NCI-H2227 treated with DMSO at 0.1 percent for 48 hours (cell line): ENCODE data around the gene CELF4.
"Not testable (repeated sequence)": the region's sequence is repeated elsewhere in the genome, so short reads cannot be mapped to it uniquely, and the experiment has no call there.

Source experiments
- DNase-seq: peaks from one replicate; lab custom pipeline; 2025; lab: John Stamatoyannopoulos, UW

The CELF4 gene

DNA sequence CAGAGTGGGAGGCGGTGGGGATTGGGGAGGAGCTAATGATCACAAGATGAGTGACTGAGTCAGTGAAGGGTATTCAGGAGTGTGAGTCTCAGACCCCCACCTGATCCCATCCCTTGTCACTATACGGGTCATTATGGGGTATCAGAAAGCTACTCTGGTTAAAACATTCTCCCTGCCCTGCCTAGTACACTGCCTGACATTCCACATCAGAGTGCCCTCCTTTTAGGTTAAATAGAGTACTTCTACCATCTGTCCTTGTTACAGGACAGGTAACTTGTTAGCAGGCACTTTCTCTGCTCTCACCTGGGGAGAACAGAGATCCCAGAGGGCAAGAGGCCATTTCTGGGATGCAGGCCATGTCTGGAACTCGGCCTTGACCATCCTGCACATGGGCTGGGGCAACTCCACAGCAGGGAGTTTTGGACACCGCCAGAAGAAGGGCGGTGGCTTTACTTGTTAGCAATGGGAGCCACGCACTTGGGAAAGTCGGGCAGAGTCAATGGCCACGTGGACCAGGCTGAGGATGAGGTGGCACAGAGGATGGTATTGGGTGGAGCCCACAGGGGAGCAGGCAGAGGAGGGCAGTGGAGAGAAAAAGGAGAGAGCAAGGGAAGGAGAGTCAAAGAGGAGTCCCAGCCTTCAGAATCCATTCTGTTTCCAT is 98.5 kb downstream of the CELF4 start:
- DNase-seq: no peak

DNA sequence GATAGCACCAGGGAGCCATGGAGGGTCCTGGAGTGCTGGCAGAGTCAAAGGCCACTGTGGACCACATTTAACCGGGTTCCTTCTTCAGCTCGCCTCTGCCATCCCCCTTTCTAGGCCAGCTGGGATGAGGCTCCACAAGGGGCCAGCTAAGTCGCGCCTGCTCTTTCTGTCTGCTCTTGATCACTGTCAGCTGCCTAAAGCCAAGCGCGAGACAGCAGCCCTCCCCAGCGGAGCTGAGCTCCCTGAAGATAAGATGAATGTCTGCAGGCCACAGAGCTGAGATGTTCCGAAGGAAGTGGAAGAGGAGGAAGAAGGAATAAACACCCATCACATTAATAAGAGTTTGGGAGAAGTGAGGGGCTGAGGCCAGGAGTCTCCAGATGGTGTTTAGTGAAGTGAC is 99.6 kb downstream of the CELF4 start:
- no peak for DNase-seq

- DNase-seq: no peak
These were observed 101.3 kb downstream of the CELF4 start for GRCh38 chr18:37464257-37464656.

DNA sequence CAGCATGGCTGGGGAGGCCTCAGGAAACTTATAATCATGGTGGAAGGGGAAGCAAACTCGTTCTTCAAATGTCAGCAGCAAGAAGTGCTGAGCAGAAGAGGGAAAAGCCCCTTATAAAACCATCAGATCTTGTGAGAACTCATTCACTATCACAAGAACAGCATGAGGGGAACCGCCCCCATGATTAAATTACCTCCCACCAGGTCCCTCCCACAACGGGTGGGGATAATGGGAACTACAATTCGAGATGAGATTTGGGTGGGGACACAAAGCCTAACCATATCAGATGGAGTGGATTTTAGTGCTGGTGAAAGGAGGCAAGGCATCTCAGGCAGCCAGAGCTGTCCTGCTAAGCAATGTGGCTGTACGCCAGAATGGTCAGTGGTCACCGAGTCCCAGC is 104.3 kb downstream of the CELF4 start:
- not testable (repeated sequence) for DNase-seq

DNA sequence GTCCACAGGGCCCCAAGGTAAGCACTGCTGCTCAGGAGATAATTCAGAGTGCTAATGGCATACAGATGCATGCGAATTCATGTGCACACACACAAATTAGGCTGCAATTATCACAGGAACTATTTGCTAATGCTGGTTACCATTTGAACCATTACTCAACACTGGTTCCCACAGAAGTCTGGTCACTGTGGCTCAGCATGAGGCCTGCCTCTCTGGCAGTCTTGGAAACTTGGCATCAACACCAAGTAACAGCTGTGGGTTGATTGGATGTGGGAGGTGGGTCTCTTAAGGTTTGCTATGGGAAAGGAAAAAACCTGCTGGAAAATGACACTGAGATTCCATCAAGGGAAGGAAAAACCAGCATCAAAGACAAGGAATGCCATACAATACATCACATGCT is 105.0 kb downstream of the CELF4 start:
- no peak for DNase-seq

- no peak for DNase-seq
These were observed 106.9 kb downstream of the CELF4 start for GRCh38 chr18:37458697-37459096.

DNA sequence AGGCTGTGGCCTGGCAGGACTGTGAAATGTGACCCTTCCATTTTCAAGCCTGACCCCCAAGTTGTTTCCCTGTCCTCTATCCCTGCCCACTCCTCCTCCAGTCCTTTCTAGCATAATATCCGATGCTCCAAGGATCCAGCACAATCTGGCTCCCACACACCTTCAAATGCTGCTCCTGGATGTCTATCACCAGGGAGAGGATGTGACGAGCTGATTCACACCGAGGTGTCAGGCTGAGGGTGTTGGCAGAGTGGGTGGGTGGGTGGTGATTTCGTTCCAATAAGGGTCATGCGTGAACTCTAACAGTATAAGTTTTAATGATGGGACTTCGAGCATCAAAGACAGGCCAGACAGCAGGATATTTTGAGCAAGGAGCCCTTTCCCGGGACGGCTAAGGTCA is 107.8 kb downstream of the CELF4 start:
- no peak for DNase-seq

GRCh38 chr18:37457341-37457740 is 108.3 kb downstream of the CELF4 start:
- DNase-seq: no peak

DNA sequence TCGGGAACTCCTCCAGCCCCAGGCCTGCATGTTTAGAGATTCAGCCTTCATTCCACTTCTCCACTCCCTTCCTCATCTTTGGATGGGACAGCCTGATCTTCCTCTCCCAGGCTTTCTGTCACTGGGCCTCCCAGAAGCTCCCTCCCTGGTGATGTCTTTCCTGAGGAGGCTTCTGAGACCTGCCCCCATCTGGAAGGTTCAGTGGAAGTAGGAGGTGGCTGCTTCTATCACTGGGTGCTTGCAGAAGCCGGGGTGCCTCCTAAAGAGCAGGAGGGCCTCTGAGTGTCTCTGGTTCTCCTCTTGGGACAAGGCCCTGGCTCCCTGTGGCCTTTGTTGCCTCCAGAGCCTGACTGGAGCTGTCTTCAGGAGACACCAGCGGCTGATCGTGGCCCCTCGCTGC is 108.7 kb downstream of the CELF4 start:
- DNase-seq: no peak

DNA sequence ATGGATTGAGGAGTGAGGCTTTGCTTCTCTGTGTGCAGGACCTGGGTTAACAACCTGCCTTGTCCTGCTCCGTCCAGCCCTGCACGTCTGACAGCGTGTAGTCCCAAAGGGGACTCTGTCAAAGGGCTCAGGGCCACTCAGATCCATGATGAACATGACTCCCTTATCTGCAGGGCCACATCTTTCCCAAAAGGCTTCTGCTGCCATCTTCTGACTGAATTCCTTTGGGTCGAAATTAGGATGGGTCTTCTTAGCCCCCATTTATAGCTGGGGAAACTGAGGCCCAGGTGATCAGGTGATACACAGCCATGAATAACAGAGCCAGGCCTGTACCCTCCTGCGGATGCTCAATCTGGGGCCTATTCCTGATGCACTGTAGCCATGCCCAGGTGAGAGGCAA is 109.2 kb downstream of the CELF4 start:
- no peak for DNase-seq

GRCh38 chr18:37453752-37454151 is 111.8 kb downstream of the CELF4 start:
- DNase-seq: no peak

DNA sequence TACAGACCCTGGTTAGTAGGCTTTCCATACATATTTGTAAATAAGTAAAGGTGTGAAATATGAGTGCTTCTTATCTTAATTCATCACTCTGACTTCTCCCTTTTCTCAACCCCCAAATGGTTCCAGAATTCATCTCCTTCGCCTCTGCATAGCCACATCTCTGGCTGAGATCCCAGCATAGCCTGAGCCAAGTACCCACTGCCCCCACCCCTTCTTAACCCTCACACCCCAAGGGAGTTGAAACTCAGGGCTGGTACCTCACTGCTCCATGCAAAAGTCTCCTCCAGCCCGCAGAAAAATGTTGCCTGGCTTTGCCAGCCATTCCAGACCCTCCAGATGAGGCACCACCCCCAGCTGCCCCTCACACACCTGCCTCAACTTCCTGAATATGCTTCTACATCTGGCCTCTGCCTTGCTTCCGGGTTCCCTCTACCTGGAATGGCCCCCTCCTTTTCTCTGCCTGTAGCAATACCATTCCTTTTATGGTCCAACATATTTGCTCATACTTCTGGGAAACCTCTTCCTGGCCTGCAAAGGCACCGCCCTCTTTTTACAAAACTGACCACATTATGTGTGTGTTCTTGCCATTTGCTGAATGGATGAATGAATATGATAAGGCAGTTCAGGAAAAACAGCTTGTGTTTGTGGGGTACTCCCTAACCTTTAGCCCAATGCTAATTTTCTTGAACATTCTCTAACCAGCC is 112.8 kb downstream of the CELF4 start:
- DNase-seq: no peak

DNA sequence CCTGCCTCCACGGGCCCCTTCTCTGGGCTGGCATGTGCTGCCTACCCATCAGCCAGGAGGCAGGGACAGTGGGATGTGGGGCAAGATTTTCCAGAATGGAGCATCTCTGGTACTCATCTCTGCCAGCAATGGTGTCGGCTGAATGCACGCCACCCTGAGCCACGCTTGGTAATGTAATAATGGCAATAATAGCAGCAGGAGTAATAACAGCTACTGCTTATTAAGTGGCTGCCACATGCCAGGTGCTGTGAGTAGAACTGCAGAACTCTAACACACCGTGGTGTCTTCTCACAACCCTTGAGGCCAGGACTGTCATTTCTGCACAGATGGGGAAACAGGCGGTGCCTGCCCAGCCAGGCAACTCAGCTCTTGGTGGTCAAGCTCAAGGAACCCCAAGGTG is 113.6 kb downstream of the CELF4 start:
- DNase-seq: no peak

DNA sequence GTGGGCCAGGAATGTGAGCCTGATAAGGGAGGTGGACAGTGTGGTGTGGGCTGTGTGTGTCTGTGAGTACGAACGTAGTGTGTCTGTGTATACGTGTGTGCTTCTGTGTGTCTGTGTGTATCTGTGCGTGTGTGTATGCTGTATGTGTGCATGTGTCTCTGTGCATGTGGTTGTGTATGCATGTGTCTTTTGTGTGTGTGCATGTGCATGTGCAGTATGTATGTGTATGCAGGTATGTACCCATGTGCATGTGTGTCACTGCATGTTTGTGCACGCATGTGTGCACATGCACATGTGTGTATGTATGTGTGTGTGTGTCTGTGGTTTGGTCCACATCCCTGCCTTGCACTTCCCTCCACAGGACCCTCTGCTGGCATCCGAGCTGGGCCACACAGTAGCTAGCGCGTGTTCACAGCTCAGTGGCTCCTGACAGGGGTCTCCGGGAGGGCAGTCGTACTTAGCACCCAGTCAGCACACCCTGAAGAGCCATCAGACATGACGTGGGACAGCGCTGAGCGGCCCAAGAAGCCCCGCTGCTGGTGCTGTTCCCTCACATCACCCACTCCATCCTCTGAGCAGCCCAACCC is 114.3 kb downstream of the CELF4 start:
- DNase-seq: no peak

GRCh38 chr18:37450434-37451132 is 115.0 kb downstream of the CELF4 start:
- DNase-seq: peak; percentile 91

DNA sequence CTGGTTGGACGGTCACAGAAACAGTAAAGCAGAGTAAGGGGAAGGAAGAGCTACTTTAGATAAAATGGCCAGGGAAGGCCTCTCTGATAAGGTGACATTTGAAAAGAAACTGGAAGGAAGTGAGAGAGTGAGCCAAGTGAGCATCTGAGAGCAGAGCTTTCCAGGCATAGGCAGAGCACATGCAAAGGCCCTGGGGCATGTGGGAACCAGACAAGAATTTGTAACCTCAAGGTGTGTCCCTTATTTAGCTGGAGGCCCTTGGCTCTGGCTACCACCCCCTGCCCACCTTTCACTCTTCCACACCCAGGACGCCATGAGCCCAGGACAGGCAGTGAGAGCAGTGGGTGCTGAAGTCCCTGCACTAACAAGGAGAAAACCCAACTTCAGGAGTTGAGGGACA is 116.0 kb downstream of the CELF4 start:
- DNase-seq: no peak

- DNase-seq: no peak
These were observed 116.7 kb downstream of the CELF4 start for GRCh38 chr18:37448946-37449345.

- no peak for DNase-seq
These were observed 117.4 kb downstream of the CELF4 start for GRCh38 chr18:37447962-37448888.

DNA sequence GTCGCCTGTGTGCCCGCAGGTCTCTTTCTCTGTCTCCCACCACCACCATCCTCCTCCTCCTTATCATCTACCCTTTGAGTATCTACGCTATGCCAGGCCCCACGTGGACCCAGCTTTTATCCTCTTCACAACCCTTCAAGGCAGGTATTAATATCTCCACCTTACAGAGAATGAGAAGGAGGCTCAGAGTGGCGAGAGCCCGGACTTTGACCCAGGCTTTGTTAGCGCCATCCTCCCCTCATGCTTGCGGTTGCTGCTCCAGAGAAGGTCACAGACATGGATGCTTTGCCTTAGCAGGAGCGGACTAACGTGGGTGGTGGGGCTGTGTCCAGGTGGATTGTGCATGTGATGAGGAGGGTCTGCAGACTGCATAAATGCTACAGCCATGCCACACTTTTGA is 119.8 kb downstream of the CELF4 start:
- peak; percentile 28 for DNase-seq

DNA sequence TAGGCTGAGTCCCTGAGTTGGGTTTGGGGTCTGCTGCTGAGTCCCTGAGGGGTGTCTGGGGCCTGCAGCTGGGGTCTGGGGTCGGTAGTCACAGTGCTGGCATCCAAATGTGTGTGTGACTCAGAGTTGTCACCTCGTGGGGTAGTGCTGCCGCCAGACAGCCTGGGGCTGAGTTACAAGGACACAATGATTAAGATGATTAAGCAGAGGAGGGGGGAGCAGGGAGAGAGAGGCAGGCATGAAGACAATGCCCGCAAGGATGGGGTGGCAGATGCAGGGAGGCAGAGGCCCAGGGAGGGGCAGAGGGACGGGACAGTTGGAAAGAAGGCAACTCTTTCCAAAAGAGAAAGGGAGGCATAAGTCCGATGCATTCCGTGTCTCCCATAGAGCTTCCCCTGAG is 120.2 kb downstream of the CELF4 start:
- peak; percentile 8 for DNase-seq

DNA sequence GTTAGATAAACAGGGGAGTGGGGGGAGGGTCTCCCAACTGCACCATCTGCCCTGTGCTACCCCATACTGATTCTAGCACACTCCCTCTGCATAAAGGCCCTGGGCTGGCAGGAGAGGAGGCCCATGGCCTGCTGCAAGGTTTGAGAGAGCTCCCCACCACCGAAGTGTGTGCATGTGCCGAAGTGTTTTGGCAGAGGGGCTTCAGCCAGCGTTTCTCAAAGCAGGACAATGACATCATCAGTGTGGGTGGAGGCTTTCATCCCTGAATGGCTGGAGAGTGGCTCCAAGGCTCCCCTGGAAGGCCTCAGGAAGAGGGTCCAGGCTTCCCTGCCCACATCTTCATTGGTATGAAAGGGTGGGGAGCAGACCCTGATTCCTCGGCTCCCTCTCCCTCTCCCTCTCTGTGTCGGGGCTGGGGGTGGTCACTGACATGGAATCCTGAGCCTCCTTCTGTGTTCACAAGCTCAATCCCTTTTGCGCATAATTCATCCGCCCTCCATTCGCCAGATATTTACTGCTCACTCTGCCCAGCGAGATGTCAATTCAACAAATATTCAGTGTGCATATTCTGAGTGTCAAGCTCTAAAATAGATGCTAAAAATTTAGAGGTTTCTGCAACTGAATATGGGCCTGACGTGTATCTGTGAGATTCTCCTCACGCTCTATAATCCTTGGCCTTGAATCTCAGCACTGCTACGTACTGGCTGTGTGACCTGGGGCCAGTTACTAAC is 122.1 kb downstream of the CELF4 start:
- DNase-seq: no peak
